ENCODE data around the gene ABCB8. TPM values are rescaled to one million over a fixed set of nuclear protein-coding genes. Genes with fewer than 3 reads are reported as not detected.

Gene ABCB8
- polyA plus RNA-seq, 1 donor (not counting 4 experiments of a cell fraction or from before 2014, with no cell fraction given), result 15.5 TPM

DNA sequence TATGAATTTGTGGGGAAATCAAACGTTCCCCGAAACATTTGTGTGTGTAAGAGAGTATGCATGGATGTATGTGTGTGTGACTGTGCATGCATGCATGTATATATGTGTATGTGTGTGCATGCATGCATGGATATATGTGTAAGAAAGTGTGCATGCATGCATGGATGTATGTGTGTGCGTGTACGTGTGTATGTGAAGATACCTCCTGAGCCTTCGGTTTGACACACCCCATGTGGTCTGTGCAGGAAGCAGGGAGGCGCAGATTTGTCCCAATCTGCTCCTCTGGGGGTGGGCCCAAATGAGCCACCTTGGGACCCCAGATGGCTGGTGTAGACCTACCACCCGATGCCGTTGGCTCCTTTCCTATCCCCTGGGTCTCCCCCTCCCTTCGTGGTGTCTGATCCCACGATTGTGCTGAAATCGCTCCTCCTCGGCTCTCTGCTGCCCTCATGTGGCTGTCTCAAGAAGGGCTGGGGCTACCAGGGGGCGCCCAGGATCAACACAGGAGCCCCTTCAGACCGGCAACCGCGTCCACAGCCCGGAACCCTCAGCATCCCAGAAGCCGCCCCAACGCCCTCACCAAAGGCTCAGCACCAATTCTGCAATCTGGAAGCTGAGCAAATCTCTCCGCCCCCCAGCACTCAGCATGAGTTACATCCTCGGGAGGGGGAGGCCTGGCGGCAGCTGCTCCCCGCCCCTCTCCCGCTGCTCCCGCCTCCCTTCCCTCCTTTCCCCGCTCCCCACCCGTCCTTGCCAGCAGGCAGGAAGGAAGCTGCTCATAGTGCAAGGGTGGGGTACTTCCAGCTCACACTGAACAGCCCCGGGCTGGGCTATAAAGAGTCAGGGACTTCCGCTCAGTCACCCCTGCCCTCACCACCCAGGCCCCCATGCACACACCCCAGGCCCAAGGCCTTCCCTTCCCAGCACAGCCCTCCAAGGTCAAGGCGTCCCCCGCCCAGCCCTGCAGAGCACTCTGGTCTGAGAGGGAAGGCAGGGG is 39.7 kb upstream of the ABCB8 start:
- Histone ChIP-seq H3K36me3 (ENCODE audit: control insufficient read depth in 2 of 2, extremely low read depth in 1 of 2, insufficient read depth in 2 of 2, low read length in 2 of 2) (no peaks in the 10 kb centered on the region), H3K4me1 (ENCODE audit: control insufficient read depth, extremely low read depth, insufficient read depth, low read length) (no peaks in the 10 kb centered on the region), H3K4me3 (ENCODE audit: control insufficient read depth in 2 of 3, extremely low read depth in 1 of 3, insufficient read depth in 2 of 3, low read depth in 1 of 3, low read length in 3 of 3) (no peak overlapping the region), H3K9me3 (ENCODE audit: control insufficient read depth, low read depth, low read length) (peaks cover 12% of the 10 kb centered on the region), H3K4me2 (ENCODE audit: control insufficient read depth, extremely low read depth, insufficient read depth, low read depth, low read length) (no peak overlapping the region), H4K20me1 (ENCODE audit: control insufficient read depth, extremely low read depth, insufficient read depth, low read length) (no peaks in the 10 kb centered on the region), H3K27ac (ENCODE audit: control insufficient read depth, insufficient read depth, low read length) (no peak overlapping the region), H3K27me3 (ENCODE audit: control insufficient read depth, extremely low read depth, insufficient read depth, low read length) (no peaks in the 10 kb centered on the region), H3K9me1 (ENCODE audit: control insufficient read depth, extremely low read depth, insufficient read depth, low read length) (no peaks in the 10 kb centered on the region), H3K9ac (ENCODE audit: control insufficient read depth, extremely low read depth, insufficient read depth, low read length) (no peak overlapping the region), H2AFZ (ENCODE audit: control insufficient read depth, low read length) (no peak overlapping the region), H3K79me2 (ENCODE audit: control insufficient read depth, insufficient read depth, low read length) (no peaks in the 10 kb centered on the region)
- FAIRE-seq (no peak), DNase-seq (ENCODE audit: low read depth, low spot score) (no peak)
- dilution Hi-C loops (cut with MboI; ENCODE audit: extremely low pct_ligation_motif_present, low sequenced_read_pairs), result no loop called here
- TF ChIP-seq, protein P1, sequence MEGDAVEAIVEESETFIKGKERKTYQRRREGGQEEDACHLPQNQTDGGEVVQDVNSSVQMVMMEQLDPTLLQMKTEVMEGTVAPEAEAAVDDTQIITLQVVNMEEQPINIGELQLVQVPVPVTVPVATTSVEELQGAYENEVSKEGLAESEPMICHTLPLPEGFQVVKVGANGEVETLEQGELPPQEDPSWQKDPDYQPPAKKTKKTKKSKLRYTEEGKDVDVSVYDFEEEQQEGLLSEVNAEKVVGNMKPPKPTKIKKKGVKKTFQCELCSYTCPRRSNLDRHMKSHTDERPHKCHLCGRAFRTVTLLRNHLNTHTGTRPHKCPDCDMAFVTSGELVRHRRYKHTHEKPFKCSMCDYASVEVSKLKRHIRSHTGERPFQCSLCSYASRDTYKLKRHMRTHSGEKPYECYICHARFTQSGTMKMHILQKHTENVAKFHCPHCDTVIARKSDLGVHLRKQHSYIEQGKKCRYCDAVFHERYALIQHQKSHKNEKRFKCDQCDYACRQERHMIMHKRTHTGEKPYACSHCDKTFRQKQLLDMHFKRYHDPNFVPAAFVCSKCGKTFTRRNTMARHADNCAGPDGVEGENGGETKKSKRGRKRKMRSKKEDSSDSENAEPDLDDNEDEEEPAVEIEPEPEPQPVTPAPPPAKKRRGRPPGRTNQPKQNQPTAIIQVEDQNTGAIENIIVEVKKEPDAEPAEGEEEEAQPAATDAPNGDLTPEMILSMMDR (optimal IDR thresholded peaks at IDR 0.05 in 1 of 3, IDR thresholded peaks at IDR 0.05 in 1 of 3, conservative IDR thresholded peaks at IDR 0.05 in 1 of 3; ENCODE audit: extremely low read depth in 1 of 3, insufficient read depth in 2 of 3, low read length in 3 of 3), result peak; percentile 58 to 71 (median 69)
- TF ChIP-seq EZH2 (IDR thresholded peaks at IDR 0.05; ENCODE audit: low read length), result no peak

DNA sequence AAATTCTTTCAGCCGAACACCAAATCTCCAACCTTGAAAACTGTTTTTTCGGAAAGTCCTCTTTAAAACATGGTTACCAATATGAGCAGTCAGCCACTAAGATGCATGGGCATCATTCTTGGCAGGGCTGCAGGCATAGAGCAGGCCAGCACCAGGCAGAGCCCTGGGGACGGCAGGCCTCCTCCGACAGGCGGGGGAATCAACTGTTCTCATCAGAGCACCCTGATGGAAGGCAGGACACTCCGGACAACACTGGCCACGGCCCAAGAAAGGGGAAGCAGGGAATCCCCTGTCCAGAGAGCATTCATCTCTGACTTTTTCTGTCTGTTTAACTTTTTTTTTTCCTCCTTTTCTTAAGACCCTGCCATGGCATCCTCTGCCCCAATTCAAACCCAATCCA is 38.8 kb upstream of the ABCB8 start:
- Histone ChIP-seq H2AFZ (ENCODE audit: control insufficient read depth, low read length) (no peak overlapping the region), H3K79me2 (ENCODE audit: control insufficient read depth, insufficient read depth, low read length) (no peaks in the 10 kb centered on the region), H3K4me2 (ENCODE audit: control insufficient read depth, extremely low read depth, insufficient read depth, low read depth, low read length) (no peak overlapping the region), H3K27me3 (ENCODE audit: control insufficient read depth, extremely low read depth, insufficient read depth, low read length) (no peaks in the 10 kb centered on the region), H3K36me3 (ENCODE audit: control insufficient read depth in 2 of 2, extremely low read depth in 1 of 2, insufficient read depth in 2 of 2, low read length in 2 of 2) (no peaks in the 10 kb centered on the region), H3K4me3 (ENCODE audit: control insufficient read depth in 2 of 3, extremely low read depth in 1 of 3, insufficient read depth in 2 of 3, low read depth in 1 of 3, low read length in 3 of 3) (no peak overlapping the region), H3K27ac (ENCODE audit: control insufficient read depth, insufficient read depth, low read length) (no peak overlapping the region), H3K9ac (ENCODE audit: control insufficient read depth, extremely low read depth, insufficient read depth, low read length) (no peak overlapping the region), H3K9me3 (ENCODE audit: control insufficient read depth, low read depth, low read length) (peaks cover 12% of the 10 kb centered on the region), H3K9me1 (ENCODE audit: control insufficient read depth, extremely low read depth, insufficient read depth, low read length) (no peaks in the 10 kb centered on the region), H4K20me1 (ENCODE audit: control insufficient read depth, extremely low read depth, insufficient read depth, low read length) (no peaks in the 10 kb centered on the region), H3K4me1 (ENCODE audit: control insufficient read depth, extremely low read depth, insufficient read depth, low read length) (no peaks in the 10 kb centered on the region)
- dilution Hi-C loops (cut with MboI; ENCODE audit: extremely low pct_ligation_motif_present, low sequenced_read_pairs), result no loop called here
- FAIRE-seq (no peak), DNase-seq (ENCODE audit: low read depth, low spot score) (no peak)
- TF ChIP-seq, protein P1 (optimal IDR thresholded peaks at IDR 0.05 in 1 of 3, IDR thresholded peaks at IDR 0.05 in 1 of 3, conservative IDR thresholded peaks at IDR 0.05 in 1 of 3; ENCODE audit: extremely low read depth in 1 of 3, insufficient read depth in 2 of 3, low read length in 3 of 3), result no peak
- no peak for TF ChIP-seq EZH2 (IDR thresholded peaks at IDR 0.05; ENCODE audit: low read length)

Data from keratinocyte (primary cell).